ENCODE measurements around the gene HTT.

HTT gene

DNA sequence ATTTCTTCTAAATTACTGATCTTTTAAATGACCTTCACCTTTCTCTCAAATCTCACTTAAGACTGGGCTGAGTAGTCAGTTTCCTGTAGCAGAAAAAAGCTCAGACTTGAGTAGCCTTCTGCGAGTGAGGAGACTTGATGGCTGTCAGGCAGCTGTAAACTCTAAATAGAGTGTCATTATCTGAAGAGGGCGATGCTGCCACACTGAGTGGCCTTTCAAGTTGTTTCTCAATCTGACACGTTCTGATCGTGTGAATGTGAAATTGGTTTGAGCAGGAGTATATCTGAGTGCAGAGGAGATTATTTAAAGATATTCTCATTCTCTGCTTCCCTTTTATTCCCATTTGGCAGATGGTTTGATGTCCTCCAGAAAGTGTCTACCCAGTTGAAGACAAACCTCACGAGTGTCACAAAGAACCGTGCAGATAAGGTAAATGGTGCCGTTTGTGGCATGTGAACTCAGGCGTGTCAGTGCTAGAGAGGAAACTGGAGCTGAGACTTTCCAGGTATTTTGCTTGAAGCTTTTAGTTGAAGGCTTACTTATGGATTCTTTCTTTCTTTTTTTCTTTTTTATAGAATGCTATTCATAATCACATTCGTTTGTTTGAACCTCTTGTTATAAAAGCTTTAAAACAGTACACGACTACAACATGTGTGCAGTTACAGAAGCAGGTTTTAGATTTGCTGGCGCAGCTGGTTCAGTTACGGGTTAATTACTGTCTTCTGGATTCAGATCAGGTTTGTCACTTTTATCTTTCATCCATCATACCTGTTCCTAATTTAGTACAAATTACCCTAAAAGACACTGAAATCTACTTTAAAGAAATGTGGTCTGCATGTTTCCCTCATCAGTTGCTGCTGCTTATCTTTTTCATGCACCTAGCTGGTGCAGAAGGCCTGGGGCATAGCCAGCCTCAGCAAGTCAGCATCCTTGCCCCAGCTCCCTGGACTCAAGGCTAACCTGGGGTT lies 100.2 kb downstream of the HTT start:
- DNase-seq (ENCODE audit: low spot score) = no peak

DNA sequence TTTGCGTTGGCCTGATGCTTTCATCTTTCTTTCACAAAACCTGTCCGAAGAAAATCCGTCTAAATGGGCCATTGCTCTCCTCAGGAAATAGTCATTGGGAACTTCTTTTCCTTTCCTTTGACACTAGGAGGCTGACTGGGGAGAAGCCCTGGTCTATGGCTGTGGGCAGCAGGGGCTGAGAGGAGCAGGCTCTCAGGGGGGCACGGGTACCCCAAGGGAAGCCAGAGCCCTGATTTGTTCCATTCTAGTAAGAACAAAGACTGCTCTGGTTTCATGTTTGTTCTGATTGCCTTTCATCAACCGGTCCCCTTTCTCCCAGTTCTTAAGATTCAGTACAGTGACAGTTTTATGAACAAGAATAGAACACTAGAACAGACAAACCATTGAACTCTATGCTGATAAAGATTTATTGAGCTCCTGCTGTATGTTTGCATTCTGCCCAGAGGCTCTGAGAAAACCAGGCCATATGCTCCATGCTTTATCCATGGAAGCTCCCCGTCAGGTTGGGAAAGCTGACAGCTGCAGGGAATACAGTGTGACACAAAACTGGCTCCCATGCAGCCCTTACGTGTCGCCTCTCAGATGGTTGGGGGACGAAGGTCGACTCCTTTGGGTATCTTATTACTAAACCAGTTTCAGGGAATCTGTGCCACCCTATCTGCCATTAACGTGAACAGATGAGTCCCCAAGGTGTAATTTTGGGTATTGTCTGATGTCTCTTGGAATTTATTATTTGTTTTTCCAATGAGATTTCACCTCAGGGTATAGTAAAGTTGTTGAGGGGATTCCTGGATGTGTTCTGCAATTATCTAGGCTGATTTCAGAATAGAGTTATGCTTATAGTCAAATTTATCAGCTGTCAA lies 102.1 kb downstream of the HTT start:
- no peak for DNase-seq (ENCODE audit: low spot score)

DNA sequence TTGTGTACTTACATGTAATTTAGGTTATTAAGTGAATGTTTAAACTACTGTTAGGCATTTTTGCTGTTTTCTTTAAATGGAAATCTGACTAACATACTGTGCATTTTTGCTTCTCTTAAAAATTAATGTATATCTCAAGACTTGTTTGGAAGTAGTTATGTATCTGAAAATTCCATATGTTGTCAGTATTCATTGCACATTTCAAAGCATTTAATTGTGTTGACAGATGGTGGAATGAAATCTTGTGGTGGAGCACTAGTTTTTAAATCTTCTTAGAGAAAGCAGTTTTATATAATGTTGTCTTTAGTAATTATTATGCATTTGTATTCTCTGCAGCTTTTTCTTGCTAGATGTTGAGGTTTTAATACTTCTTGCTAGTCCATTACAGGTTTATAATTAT lies 102.9 kb downstream of the HTT start:
- no peak for DNase-seq (ENCODE audit: low spot score)

- no peak for DNase-seq (ENCODE audit: low spot score)
These were observed 103.4 kb downstream of the HTT start for GRCh38 chr4:3177905-3178304.

GRCh38 chr4:3178351-3178750 lies 103.9 kb downstream of the HTT start:
- no peak for DNase-seq (ENCODE audit: low spot score)

- DNase-seq (ENCODE audit: low spot score) = no peak
These were observed 104.7 kb downstream of the HTT start for GRCh38 chr4:3179126-3179706.

GRCh38 chr4:3183008-3183407 lies 108.5 kb downstream of the HTT start:
- no peak for DNase-seq (ENCODE audit: low spot score)

- DNase-seq (ENCODE audit: low spot score) = no peak
These were observed 110.2 kb downstream of the HTT start for GRCh38 chr4:3184725-3185124.

DNA sequence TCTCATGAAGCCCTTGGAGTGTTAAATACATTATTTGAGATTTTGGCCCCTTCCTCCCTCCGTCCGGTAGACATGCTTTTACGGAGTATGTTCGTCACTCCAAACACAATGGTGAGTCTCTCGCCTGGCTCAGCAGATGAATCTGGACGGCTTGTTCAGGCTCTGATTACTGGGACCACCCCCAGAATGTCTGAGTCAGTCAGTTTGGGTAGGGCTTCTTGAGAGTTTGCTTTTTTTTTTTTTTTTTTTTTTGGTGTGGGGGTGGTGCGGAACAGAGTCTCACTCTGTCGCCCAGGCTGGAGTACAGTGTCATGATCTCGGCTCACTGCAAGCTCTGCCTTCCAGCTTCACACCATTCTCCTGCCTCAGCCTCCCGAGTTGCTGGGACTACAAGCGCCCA lies 112.1 kb downstream of the HTT start:
- DNase-seq (ENCODE audit: low spot score) = no peak

GRCh38 chr4:3188118-3188517 lies 113.6 kb downstream of the HTT start:
- no peak for DNase-seq (ENCODE audit: low spot score)

- no peak for DNase-seq (ENCODE audit: low spot score)
These were observed 115.0 kb downstream of the HTT start for GRCh38 chr4:3189459-3189858.

DNA sequence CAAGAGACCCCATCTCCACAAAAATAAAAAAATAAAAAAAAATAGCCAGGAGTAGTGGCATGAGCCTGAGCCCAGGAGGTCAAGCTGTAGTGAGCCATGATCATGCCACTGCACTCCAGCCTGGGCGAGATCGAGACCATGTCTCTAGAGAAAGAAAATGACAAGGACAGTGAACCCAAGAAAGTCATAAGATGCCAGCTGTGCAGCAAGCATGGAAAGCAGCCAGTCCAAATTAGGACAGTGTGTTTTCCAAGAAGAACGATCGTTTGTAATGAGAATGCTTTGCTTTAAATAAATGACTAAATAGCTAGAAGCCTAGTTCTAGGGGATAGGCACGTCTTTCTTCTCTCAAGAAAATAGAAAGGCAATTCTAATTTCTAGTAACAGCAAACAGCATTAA lies 116.1 kb downstream of the HTT start:
- no peak for DNase-seq (ENCODE audit: low spot score)

GRCh38 chr4:3192188-3192587 lies 117.7 kb downstream of the HTT start:
- DNase-seq (ENCODE audit: low spot score) = no peak

DNA sequence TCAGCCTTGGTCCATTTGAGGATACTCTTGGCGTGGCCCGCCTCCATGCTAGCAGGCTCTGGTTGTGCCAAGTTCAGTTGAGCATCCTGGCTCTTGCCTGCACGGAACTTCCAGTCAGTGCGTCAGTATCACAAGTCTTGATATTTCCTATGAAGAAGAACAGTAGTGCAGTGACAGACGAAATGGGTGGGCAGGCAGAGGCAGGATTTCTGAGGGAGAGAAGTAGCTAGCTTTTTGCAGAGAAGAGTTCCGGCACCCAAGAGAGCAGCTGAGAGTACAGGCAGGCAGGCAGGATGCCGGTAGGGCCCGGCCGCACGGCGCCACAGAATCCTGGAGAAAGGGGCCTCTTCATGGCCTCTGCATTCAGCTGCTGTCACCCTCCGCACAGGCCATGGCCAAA lies 118.3 kb downstream of the HTT start:
- no peak for DNase-seq (ENCODE audit: low spot score)

DNA sequence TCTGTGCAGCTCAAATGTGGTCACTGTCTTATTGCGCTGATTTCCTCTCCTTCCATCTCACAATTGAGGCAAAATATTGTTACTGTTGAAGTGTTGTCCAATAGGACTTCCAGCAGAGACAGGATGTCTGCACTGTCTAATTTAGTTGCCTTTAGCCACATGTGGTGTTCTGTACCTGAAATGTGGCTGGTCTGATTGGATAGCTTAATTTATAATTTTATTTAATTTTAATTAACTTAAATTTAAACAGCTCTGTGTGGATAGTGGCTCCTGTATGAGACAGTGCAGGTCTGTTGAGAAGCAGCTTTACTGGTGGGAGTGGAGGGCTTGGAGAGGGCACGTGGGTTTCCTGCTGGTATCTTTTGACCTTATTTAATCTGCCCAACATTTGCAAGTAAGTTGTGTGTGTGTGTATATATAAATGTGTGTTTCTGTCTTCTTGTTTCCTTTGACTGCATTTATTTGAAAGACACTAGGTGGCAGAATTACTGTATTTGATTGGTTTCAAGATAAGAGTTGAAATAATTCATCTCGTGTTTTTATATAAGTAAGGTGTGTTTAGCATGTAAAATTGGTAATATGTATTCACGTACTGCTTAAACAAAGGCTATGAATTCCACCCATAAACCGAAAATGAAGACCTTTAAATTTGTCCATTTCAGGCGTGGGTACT lies 119.2 kb downstream of the HTT start:
- peak; percentile 38 for DNase-seq (ENCODE audit: low spot score)

- no peak for DNase-seq (ENCODE audit: low spot score)
These were observed 122.3 kb downstream of the HTT start for GRCh38 chr4:3196670-3197359.

GRCh38 chr4:3197366-3198105 lies 123.1 kb downstream of the HTT start:
- DNase-seq (ENCODE audit: low spot score) = no peak

DNA sequence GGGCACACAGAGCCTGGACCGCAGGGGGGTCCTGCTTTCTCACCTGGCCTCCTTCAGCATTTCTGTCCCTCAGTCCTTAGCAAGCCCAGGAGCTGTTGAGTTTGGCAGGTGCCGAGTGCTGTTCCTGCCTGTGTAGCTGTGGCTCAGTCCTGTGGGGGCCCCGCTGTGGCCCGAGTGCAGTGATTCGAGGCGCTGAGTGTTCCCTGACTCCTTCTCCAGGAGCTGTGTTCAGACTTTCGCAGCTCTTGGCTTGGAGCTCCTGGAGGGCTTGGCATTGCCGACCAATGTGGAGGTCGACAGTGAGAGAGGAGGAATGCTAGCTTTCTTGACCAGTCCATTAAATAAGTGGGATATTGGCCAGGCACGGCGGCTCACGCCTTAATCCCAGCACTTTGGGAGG lies 124.4 kb downstream of the HTT start:
- DNase-seq (ENCODE audit: low spot score) = no peak

DNA sequence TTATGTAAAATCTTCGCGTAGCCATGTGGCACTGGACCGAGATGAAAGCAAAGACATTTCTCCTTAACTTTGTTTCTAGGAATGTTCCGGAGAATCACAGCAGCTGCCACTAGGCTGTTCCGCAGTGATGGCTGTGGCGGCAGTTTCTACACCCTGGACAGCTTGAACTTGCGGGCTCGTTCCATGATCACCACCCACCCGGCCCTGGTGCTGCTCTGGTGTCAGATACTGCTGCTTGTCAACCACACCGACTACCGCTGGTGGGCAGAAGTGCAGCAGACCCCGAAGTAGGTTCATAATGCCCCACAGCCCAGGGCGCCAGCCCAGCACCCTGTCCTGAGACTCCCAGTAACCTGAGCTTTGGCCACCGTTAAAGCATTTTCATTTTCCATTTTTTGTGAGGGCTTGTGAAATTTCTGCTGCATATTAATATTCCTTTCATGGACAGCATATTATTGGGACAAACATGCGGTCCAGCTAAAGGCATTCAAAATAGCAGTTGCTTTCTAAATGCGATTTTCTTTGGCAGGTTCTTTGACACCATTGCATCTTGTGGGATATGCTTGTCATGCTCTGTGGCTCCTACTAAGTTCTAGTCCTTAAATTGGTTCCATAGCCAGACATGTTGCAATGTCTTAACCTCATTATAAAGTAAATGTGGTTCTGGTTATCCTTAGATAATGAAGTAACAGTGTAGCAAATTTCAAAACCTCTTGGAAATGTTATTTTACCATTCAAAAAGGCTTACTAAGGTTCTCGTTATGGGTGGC lies 125.4 kb downstream of the HTT start:
- no peak for DNase-seq (ENCODE audit: low spot score)
